GM18511 (cell line): ENCODE measurements around the gene TMEM202.
"Not testable (repeated sequence)": the region's sequence is repeated elsewhere in the genome, so short reads cannot be mapped to it uniquely, and the experiment has no call there.

Experiments used
- ATAC-seq: cut with Tn5 transposase; IDR thresholded peaks from one replicate; pipeline ENCODE4 v1.9.1; 2021; ENCODE audit warnings: mild to moderate bottlenecking, moderate library complexity; ENCODE audit not compliant: unreplicated experiment

Gene TMEM202

DNA sequence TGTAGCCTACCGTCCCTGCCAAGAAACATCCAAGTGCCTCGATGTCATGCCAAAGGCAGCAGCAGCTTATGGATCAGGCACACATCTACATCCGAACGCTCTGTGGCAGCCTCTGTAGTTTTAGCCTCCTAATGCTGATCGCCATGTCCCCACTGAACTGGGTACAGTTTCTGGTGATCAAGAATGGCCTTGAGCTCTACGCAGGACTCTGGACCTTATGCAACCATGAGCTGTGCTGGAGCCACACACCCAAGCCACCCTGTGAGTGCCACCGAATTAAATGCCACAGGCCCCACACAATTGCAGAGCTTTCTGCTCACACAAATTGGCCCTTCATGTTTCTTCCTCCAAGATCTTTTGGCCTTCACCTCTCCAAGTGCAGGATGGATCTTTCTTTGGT lies 543 bp downstream of the TMEM202 start:
- no peak for ATAC-seq

DNA sequence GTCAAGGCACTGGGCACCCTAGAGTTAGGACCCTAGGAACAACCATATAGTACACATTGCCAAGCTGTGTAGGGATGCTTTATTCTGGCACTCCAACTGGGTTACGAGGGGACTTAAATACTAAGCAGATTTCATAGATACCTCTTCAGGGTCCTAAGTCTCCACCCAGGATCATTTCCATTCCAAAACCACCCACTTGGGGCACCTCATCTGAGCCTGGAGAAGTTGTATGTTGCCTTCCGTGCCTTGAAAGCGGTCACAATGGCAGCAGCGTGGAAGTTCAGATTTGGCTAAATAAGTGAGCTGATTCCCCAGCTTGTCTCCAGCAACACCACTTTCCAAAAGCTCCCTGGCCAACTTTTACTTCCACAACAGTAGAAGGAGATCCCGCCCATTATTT lies 4.6 kb downstream of the TMEM202 start:
- ATAC-seq = no peak

DNA sequence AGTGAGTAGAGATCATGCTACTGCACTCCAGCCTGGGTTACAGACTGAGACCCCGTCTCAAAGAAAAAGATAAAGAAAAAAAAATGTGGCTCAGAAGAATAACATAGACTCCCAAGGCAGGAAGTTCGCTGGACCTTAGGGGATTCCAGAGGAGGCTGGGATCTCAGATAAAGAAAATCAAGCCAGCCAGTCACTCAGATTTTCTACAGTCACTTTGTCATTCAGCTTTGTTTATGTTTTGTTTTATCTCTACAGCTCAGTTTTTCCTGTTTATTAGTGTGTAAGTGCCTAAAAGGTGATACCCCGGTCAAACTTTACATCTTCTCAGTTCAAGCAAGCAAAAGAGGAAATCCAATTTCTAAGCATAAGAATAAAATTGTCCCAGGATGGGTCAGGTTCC lies 6.3 kb downstream of the TMEM202 start:
- ATAC-seq = no peak

DNA sequence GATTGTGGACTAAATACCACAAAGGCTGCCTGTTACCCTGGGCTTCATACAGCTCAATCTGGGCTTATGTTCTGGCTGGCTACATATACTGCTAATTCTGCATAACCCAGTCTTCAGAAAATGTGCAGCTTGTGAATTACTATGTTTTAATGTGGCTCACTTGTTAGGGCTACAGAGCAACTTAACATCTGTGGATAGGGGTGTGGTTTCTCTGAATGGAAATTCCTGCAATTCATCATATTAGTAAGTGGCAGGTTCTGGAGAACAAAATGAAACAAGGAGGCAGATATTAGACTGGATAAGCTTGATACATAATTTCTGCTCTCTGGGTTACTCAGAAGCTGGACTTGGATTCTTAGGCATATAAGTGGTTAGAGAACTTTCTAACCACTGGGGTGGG lies 6.7 kb downstream of the TMEM202 start:
- ATAC-seq = no peak

DNA sequence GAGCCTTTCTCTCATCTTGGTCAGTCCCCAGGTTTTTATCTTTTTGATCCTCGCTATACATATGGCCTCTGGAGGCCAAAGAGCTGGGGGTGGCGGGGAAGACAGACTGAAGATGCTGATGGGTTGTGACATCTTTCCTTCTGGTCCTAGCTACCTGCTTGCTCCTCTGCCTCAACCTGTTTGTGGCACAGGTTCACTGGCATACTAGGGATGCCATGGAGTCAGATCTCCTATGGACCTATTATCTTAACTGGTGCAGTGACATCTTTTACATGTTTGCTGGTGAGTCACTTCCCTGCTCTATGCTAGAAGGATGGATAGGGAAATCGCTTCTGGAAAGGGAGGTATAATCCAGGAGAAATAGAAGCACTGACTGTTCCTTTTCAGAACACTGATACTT lies 8.8 kb downstream of the TMEM202 start:
- ATAC-seq = no peak

DNA sequence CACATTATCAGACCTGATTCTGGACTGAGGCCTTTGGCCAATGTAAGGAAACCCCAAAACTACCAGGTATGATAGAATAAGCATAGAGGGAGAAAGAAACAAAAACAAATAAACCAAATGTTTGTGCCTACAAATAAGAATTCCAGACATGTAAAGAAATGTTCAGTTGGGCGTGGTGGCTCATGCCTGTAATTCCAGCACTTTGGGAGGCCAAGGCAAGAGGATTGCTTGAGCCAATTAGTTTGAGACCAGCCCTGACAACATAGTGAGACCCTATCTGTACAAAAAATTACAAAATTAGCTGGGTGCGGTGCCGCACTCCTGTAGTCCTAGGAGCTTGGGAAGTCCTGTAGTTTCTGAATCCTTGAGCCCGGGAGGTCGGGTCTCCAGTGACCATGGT lies 13.0 kb downstream of the TMEM202 start:
- no peak for ATAC-seq

DNA sequence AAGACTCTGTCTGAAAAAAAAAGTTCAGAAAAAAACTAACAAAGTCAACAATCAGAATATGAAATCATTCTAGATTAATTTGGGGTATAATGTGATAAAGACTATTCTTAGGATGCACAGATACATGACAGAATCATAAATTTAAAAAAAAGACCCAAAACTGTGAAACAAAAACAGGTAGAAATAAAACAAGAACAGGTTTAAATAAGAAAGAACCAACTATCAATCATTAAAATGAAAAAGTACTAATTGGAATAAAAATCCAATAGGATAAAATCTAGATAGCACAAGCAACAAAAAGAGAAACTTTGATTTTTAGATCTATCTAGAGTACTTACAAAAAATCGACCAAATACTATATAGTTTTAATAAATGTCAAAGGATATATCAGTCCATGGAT lies 13.4 kb downstream of the TMEM202 start:
- no peak for ATAC-seq

DNA sequence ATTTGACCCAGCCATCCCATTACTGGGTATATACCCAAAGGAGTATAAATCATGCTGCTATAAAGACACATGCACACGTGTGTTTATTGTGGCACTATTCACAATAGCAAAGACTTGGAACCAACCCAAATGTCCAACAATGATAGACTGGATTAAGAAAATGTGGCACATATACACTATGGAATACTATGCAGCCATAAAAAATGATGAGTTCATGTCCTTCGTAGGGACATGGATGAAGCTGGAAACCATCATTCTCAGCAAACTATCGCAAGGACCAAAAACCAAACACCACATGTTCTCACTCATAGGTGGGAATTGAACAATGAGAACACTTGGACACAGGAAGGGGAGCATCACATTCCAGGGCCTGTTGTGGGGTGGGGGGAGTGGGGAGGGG lies 15.2 kb downstream of the TMEM202 start:
- not testable (repeated sequence) for ATAC-seq

DNA sequence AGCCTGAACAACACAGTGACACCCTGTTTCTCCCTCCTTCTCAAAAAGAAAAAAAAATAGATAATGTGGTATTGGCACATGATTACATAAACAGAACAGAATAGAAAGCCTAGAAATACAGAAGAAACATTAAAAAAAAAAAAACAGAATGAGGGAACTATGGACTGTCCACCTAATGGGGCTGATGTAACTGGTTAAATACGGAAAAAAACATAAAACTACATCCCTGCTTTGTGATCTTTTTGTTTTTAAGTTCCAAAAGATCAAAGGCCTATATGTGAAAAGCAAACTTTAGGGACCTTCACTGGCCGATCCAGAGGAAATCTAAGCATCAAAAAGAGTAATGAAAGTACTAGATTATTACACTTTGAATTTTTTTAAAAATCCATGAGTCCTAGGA lies 17.2 kb downstream of the TMEM202 start:
- ATAC-seq = no peak

DNA sequence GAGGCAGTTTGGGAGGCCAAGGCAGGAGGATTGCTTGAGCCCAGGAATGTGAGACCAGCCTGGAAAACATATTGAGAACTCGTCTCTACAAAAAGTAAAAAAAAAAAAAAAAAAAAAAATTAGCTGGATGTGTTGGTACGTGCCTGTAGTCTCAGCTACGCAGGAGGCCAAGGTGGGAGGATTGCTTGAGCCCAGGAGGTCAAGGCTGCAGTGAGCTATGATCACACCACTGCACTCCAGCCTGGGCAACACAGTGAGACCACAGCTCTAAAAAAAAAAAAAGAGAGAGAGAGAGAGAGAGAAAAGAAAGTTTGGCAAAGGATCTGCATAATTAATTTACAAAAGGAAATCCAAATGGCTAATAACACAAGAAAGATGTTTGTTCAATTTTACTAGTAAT lies 21.7 kb downstream of the TMEM202 start:
- not testable (repeated sequence) for ATAC-seq

DNA sequence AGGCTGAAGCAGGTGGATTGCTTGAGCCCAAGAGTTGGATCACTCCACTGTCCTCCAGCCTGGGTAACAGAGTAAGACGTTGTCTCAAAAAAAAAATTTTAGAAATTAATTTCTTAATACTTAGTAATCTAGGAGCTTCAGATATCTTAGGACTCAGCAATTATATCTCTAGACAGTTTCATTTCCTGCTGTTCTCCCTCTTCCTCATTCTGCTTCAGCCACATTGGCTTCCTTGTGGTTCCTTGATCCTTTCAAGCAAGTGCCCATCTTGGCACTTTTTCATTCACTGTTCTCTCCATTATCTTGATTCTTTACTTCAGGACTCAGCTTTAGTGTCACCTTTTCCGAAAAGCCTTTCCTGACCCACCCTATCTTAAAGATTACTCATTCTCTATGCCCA lies 22.5 kb downstream of the TMEM202 start:
- ATAC-seq = no peak

DNA sequence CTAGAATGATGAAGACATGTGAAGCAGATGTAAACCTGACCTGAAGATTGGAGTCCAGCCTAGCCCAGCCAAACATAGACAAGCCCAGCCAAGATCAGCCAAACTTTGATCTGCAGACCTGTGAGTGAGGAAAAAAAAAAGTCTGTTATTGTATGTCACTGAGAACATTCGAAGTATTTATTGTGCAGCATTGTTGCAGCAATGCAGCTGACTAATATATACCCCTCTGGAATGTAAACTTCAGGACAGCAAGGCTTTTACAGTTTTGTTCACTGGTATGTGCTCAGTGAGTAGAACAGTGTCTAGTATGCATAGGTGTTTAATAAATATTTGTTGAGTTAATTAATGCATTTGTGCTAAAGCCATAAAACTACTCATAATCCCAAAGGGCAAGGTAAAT lies 23.4 kb downstream of the TMEM202 start:
- no peak for ATAC-seq

DNA sequence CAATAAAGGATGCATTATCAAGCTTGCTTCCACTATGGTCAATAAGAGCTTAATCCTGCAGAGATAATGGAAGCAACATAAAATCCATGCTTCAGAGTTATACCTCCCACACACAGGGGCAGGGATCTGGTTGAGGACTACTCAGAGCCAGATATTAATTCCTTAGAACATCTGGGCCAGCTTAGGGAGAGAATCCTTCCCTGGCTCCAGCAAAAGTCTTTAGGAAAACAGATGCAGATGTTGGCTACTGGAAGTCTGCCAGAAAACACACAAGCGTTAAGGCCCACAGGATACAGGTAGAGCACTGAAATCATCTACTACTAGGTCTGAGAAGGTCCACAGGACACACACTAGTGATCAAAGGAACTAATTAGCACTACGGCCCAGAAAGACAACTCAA lies 25.2 kb downstream of the TMEM202 start:
- no peak for ATAC-seq

DNA sequence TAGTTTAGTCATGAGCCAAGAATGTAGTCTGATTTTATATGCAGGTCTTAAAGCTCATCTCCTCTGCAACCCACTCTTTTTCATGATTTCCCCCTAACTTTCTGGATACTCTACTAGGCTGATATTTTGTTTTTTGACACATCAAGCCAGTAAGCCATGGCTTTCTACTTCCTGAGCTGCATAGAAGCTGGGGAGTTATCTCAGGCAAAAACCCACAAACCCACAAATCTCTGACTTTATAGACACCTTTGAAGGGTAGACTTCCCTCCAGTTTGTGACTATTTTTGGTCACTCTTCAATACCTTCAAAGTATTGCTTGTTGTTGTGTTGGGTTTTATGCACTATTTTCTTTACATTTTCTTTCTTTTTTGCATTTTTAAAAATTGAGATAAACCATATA lies 28.6 kb downstream of the TMEM202 start:
- ATAC-seq = no peak

DNA sequence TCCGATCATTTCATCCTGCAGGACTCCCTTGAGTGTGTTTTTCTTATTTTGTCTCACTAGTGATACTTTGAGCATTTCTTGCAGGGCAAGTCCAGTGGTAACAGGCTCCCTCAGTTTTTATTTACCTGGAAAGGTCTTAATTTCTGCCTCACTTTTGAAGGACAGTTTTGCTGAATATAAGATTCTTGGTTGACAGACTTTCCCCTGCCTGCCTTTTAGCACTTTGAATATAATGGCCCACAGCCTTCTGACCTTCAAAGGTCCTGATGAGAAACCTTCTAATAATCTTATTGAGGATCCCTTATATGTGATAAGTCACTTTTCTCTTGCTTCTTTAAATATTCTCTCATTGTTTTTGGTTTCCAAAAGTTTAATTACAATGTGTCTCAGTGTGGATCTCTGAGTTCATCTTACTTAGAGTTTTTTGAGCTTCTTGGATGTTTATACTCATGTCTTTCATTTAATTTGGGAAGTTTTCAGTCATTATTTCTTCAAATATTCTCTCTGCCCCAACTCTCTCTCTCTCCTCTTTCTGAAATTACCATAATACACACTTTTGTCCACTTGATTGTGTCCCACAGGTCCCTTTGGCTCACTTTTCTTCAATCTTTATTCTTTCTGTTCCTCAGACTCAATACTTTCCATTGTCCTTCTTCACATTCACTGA lies 39.7 kb downstream of the TMEM202 start:
- ATAC-seq = no peak

DNA sequence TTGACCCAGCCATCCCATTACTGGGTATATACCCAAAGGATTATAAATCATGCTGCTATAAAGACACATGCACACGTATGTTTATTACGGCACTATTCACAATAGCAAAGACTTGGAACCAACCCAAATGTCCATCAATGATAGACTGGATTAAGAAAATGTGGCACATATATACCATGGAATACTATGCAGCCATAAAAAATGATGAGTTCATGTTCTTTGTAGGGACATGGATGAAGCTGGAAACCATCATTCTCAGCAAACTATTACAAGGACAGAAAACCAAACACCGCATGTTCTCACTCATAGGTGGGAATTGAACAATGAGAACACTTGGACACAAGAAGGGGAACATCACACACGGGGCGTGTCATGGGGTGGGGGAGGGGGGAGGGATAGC lies 44.7 kb downstream of the TMEM202 start:
- ATAC-seq = not testable (repeated sequence)

DNA sequence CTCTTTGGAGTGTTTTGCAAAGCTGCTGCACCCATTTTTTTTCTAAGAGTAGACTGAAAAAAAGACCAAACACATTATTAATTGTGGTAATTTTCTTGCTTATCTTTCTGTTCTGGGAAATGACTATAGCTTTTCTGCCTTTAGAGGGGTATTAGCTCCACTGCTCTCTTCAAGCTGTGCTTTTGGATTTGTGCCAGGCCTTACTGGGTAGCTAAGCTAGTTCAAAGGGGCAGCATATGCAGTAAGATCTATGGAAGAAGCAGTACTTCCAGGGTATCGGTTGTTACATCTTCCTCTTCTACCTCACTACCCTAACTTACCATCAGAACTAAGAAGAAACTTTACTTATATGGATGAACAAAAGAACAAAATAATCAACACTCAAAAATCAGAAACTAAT lies 47.3 kb downstream of the TMEM202 start:
- no peak for ATAC-seq

DNA sequence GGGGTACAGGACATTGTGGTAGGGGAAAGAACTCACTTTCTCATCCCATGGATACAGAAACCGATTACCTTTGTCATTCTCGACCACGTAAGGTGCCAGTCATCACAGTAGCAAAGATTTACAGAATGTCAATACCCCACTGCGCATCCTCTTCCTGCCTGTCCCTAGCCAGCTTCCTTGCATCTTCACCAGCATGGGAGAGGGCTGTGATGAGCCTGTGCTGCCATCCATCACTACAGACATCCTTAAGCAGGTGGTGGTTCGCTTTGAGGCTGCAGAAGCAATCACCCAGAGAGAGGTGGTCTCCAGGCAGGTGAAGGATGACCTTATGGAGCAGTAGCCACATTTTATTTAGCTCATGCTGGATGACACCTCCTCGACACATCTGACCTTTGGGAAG lies 52.7 kb downstream of the TMEM202 start:
- ATAC-seq = no peak

DNA sequence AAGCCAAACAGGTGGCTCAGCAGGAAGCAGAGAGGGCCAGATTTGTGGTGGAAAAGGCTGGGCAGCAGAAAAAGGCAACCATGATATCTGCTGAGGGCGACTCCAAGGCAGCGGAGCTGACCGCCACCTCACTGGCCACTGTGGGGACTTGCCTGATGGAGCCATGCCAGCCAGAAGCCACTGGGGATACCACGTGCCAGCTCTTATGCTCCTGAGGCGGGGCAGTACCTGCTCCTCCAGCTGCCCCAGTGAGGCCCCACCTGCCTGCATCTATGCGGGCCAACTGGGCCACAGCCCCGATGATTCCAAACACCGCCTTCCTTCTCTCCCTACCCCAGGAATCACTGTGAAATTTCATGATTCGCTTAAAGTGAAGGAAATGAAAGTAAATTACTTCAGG lies 53.1 kb downstream of the TMEM202 start:
- ATAC-seq = no peak

DNA sequence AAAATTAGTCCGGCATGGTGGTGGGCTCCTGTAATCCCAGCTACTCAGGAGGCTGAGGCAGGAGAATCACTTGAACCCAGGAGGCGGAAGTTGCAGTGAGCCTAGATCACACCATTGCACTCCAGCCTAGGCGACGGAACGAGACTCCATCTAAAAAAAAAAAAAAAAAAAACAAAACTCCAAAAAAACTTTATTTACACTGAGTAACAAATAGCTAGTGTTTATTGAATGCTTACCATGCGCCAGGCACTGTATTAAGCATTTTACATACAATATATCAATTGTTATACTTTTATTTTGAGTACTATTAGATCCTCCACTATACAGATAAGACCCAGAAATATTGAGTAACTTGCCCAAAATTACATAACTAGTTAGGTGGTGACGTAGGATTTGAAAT lies 58.6 kb downstream of the TMEM202 start:
- no peak for ATAC-seq
